ENCODE measurements around the gene TMEM115.
A peak's percentile ranks its signal among the peaks of the same experiment; 100 is the strongest.

The TMEM115 gene

GRCh38 chr3:50359760-50360110 lies 414 bp upstream of the TMEM115 start:
- no peak for TF ChIP-seq CTCF (IDR thresholded peaks at IDR 0.05; ENCODE audit: control insufficient read depth, insufficient read depth, low read depth, low read length, missing control alignments)
- DNase-seq (ENCODE audit: low read depth): no peak
- H3K4me3 ChIP-seq (ENCODE audit: control insufficient read depth, low read depth, low read length): peak overlapping the region; percentile 8

- no peak for TF ChIP-seq CTCF (IDR thresholded peaks at IDR 0.05; ENCODE audit: control insufficient read depth, insufficient read depth, low read depth, low read length, missing control alignments)
- no peak for DNase-seq (ENCODE audit: low read depth)
- peak overlapping the region; percentile 64 for H3K4me3 ChIP-seq (ENCODE audit: control insufficient read depth, low read depth, low read length)
Observed at GRCh38 chr3:50358355-50358910, 888 bp downstream of the TMEM115 start.

GRCh38 chr3:50357481-50357880 lies 1.8 kb downstream of the TMEM115 start:
- TF ChIP-seq CTCF (IDR thresholded peaks at IDR 0.05; ENCODE audit: control insufficient read depth, insufficient read depth, low read depth, low read length, missing control alignments): no peak
- H3K4me3 ChIP-seq (ENCODE audit: control insufficient read depth, low read depth, low read length): peak overlapping the region; percentile 64
- no peak for DNase-seq (ENCODE audit: low read depth)

- DNase-seq (ENCODE audit: low read depth): no peak
- peak overlapping the region; percentile 64 for H3K4me3 ChIP-seq (ENCODE audit: control insufficient read depth, low read depth, low read length)
- TF ChIP-seq CTCF (IDR thresholded peaks at IDR 0.05; ENCODE audit: control insufficient read depth, insufficient read depth, low read depth, low read length, missing control alignments): no peak
Observed at GRCh38 chr3:50356553-50356952, 2.8 kb downstream of the TMEM115 start.

GRCh38 chr3:50355829-50356552 lies 3.3 kb downstream of the TMEM115 start:
- DNase-seq (ENCODE audit: low read depth): no peak
- TF ChIP-seq CTCF (IDR thresholded peaks at IDR 0.05; ENCODE audit: control insufficient read depth, insufficient read depth, low read depth, low read length, missing control alignments): no peak
- H3K4me3 ChIP-seq (ENCODE audit: control insufficient read depth, low read depth, low read length): peak overlapping the region; percentile 64

- no peak for DNase-seq (ENCODE audit: low read depth)
- no peak for TF ChIP-seq CTCF (IDR thresholded peaks at IDR 0.05; ENCODE audit: control insufficient read depth, insufficient read depth, low read depth, low read length, missing control alignments)
- H3K4me3 ChIP-seq (ENCODE audit: control insufficient read depth, low read depth, low read length): no peak overlapping the region
Observed at GRCh38 chr3:50354850-50355249, 4.5 kb downstream of the TMEM115 start.
